C1 segment of cervical spinal cord (tissue), 14 donors: ENCODE results near the gene POLR3G.
A peak's percentile ranks its signal among the peaks of the same experiment; 100 is the strongest.

Source experiments
- DNase-seq, 14 donors: peaks; one replicate each; lab custom pipeline; 2025; lab: John Stamatoyannopoulos, UW

POLR3G gene

GRCh38 chr5:90503596-90503995 lies 28.9 kb downstream of the POLR3G start:
- no peak for DNase-seq

DNA sequence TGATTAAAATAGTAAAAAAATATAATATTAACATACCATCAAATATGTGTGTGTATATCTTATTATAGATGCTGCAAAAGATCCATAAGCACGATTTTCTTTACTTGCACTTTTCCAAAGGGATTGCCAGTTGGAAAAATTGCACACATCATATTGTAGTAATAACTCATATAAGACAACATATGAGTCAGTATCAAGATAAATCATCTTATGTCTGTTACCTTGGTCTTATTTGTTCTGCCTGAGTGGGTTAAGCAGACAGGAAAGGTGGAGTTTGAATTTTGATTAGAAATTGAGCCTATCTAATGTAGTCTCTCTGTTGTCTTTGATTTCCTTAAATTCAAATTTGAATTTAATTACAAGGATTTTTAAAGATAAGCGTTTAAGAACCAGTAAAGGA lies 30.1 kb downstream of the POLR3G start:
- DNase-seq, result no peak

GRCh38 chr5:90506221-90506620 lies 31.6 kb downstream of the POLR3G start:
- DNase-seq, result no peak

GRCh38 chr5:90510438-90510837 lies 35.8 kb downstream of the POLR3G start:
- no peak for DNase-seq

DNA sequence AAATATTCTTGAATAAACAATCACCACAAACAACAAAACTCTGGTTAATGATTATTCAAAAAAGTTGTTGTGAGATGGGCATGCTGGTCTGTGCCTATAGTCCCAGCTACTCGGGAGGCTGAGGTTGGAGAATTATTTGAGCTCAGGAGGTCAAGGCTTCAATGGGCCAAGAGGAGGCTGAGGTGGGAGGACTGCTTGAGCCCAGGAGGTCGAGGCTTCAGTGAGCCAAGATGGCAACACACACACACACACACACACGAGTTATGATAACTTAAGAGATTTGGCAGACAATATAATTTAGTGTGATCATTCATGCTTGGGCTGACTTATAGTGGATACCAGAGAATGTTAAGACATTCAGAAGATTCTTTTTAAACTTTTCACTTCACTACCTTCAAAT lies 39.9 kb downstream of the POLR3G start:
- no peak for DNase-seq

DNA sequence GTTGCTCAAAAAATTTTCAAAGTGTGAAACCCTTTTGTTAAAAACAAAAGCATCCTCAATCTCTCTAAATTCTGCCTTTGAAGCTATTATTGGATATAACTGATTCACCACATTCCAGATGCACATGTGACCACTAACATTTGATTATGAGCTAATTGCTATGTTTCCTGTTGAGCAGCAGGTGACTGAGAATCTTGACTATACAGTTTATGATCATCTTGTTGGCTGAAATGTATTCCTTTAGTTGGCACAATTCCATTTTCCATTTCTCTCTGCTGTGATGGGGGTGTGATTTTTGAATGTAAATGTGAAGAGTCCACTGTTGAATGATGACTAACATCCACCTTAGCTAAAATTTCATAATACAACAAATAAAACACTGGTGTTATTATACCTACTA lies 44.0 kb downstream of the POLR3G start:
- no peak for DNase-seq

DNA sequence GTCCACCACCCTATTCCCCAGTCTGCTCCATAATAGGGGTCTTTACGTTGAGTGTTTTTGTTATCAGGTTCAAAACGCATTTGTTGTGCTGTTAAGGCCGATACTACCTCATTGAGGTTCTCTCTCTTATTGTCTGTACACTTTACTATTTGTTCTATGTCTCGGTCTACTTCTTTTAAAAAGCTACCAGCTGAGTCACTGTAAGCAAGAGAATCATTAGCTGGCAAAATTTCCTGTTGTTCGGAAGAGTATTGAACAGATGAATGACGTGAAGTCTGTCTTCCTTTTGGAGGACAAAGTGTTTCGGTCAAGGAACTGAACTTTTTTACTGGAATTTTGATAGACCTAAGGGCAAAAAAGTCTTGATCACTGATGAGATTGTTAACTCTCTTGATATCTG lies 44.4 kb downstream of the POLR3G start:
- DNase-seq, result no peak

- DNase-seq, result peak in 5 of 14 donors; percentile 24 to 53 (median 42)
Observed at GRCh38 chr5:90528601-90529193, 54.0 kb downstream of the POLR3G start.

DNA sequence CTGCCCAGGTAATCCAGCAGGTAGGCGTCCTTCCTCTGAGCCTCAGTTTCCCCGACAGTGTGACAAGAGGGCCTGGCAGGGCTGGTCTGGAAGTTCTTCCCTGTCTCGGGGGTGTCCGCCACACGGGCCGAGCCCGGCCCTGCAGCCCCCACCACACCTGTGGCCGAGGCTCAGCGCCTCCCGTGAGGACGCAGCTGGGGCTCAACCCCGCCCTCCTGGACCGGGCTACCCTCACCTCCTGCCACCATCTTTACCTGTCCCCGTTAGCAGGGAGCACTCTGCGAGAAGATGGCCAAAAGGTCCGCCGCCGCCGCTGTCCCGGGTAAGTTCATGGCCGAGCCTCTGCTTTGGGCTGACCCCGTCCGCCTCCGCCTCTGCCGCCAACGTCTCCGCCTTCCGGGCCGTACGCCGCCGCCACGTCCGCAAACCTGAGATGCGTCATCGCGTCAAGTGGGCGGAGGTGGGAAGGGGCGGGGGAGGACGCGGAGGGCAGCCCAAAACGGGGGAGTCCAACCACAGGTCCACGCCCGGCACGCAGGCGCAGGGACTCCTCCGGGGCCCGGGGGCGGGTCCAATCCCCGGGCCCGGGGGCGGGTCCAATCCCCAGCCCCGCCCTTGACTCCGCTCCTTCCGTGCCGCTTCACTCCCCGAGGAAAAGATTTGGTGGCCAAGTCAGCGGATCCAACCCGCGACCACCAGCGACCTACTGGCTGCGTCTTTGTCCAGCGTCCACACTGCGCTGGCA lies 54.7 kb downstream of the POLR3G start, which contains the start of gene LYSMD3:
LYSMD3 (minus strand) TSS at position 391 of the 745 bp plus-strand sequence. CDS start 4,295 bp downstream, outside the sequence.
- peak; percentile 46 to 98 (median 90) for DNase-seq

- peak in 5 of 14 donors; percentile 78 to 89 (median 80) for DNase-seq
Observed at GRCh38 chr5:90529939-90530677, 55.4 kb downstream of the POLR3G start.

- peak in 1 of 14 donors; percentile 38 for DNase-seq
Observed at GRCh38 chr5:90530736-90531487, 56.2 kb downstream of the POLR3G start.

DNA sequence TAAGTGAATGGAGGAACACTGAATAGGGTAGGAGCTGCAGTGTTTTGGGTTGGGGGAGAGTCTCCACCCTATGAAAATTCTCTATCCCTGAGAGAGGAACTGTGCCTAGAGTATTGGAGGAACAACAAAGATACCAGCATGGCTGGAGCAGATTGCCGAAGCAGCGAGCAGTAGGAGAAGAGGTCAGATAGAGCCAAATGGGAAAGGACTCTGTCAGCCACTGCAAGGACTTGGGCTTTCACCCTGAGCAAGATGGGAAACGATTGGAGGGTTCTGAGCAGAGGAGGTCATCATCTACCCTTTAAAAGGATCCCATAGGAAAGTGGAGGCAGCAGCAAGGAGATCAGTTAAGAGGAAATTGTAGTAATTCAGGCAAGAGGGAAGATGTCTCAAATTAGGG lies 59.1 kb downstream of the POLR3G start:
- no peak for DNase-seq

DNA sequence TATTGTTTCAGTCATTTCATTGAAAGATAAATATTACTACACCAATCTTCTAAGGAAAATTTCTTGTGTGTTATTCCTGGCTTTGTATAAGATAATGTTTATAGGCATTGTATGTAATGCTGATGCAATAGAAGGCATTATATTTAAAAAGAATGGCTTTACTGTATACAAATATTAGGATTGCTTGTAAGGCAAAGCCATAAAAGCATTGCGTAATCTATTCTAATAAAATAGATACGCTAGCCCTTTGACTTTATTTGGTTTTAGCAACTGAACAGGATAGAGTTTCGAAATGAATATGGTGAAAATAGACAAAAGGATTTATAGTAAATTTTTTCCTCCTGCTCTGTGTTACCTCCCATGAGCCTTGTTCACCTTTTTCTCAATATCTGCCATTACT lies 60.3 kb downstream of the POLR3G start:
- DNase-seq, result no peak

- DNase-seq, result no peak
Observed at GRCh38 chr5:90542827-90543519, 68.3 kb downstream of the POLR3G start.

- DNase-seq, result no peak
Observed at GRCh38 chr5:90545511-90545910, 70.8 kb downstream of the POLR3G start.

DNA sequence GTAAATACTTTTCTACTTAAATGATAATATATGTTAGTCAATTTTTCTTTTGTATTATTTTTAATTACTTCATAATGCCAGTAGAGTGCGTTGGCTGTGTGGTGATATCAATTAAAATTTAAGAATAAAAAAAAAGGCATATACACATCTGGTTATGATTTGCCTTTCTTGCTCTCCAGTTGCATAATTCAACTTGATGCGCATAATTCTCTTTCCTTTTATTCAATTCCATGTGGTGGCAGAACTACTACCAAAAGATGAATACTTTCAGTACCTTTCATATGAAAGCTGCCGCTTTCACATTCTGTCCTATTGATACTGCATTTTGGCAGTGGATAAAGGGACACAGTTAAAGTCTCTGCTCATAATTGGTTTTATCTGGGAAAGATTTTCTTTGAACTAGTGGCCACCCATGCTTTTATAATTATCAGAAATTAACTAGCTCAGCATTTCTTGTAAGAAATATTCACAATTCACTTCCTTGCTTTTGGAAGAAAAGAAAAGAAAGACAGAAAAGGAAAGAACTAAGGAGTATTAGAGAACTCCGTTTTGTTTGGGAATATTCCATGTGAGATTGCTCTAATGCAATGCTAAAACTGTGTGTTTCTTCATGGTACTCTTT lies 71.7 kb downstream of the POLR3G start:
- no peak for DNase-seq

GRCh38 chr5:90547072-90547536 lies 72.4 kb downstream of the POLR3G start:
- DNase-seq, result no peak

GRCh38 chr5:90548069-90548593 lies 73.5 kb downstream of the POLR3G start:
- DNase-seq, result no peak

- DNase-seq, result no peak
Observed at GRCh38 chr5:90549223-90549622, 74.6 kb downstream of the POLR3G start.

DNA sequence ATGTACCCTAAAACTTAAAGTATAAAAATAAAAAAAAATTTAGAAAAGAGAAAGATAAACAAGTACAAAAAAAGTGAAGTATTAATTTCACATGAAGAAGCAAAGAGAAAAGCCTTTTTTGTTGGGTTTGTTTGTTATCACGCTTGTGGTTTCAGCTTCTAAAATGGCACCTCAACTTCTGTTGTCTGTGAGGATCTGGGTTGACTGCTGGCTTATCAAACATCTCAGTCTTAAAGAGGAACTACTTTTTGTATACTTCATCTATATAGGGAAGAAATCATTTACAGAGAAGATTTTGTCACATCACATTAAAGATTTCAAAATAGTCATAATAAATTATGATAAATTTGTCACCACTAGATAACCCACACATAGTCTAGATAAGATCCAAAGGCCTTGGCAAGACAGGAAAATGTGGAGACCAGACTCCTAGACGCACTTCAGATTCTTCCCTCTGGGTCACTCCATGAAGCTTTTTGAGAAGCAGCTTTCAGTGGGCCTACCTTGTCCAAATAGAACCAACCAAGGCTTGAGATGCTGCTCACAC lies 75.1 kb downstream of the POLR3G start:
- no peak for DNase-seq
